NCI-H748 (cell line): ENCODE data around the gene MEGF6.

Experiments
- DNase-seq: peaks from one replicate; lab custom pipeline; 2025; ENCODE audit not compliant: unreplicated experiment; lab: John Stamatoyannopoulos, UW

Gene MEGF6

DNA sequence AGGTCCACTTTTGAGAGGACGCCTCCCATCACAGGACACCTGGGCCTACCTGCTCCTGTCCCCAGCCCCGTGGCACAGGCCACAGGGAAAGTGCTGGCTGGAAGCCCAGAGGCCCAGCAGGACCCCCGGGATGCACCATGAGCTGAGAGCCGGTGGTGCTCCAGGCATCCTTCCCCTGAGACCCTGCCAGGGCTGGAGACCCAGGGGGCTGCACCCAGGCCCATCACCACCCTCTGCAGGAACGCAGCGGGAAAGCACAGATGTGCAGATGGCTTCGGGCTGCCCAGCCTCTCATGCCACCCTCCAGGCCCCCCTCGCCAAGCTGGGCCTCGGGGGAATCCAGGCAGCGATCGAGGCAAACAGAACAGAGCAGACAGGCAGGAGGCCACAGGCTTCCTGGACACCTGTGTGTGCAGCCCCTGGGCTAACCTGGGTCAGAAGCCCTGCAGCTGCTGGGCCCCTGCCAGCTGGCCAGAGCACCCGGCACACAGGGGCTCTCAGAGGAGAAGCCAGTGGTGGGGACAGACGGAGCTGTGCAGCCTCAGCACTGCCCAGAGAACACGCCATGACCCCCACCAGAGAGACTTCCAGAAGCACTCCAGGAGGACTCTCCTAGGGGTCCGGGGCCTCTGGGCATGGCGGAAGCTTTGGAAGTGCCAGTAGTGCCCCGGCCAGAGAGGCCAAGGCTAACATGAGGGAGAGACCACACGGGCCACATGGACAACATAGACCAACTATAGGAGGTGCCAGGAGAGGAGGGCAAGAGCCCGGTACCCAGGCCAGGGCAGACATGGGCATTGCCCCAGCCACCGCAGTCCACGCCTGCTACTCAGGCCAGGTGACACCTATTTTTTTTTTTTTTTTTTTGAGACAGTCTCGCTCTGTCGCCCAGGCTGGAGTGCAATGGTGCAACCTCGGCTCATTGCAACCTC is 85.5 kb downstream of the MEGF6 start:
- no peak for DNase-seq

DNA sequence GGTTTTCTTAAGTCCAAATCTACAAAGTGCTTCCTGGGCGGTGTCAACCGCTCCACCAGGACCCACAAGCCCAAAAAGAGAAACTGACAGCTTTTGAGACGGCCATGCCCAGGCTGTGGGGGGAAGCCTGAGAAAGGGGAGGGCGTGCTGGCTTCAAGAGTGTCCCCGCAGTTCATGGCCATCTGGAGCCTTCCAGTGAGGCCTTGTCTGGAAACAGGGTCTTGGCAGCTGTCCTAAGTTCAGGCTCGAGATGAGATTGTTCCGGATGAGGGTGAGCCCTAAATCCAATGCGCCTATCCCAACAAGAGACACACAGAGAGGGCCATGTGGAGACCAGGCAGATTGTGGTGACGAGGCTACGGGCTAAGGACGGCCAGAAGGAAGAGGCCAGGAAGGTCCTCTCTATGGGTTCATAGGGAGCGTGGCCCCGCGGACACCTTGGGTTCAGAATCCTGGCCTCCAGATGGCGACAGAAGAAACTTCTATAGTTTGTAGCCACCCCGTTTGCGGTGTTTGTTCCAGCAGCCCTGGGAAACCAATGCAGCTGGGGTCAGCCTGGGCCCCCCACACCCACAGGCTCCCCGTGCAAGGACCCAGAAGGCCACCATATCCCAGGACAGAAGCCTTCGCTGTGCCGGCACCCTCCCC is 86.6 kb downstream of the MEGF6 start:
- DNase-seq: no peak

DNA sequence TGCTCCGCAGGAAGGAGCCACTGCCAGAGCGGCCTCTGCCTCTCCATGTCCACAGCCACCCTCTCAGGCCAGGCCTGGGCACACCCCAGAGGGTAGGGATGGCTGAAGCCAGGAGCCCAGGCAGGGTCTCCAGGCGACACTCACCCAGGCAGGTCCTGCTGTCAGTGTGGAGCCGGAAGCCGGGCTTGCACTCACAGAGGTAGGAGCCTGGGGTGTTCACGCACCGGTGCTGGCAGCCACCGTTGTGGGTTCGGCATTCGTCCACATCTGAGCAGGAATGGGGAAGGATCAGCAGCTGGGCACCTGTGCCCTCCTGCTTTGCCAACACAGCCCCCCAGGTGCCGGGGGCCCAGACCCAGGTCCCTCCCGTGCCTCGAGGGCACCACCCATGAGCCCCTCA is 87.3 kb downstream of the MEGF6 start:
- no peak for DNase-seq

DNA sequence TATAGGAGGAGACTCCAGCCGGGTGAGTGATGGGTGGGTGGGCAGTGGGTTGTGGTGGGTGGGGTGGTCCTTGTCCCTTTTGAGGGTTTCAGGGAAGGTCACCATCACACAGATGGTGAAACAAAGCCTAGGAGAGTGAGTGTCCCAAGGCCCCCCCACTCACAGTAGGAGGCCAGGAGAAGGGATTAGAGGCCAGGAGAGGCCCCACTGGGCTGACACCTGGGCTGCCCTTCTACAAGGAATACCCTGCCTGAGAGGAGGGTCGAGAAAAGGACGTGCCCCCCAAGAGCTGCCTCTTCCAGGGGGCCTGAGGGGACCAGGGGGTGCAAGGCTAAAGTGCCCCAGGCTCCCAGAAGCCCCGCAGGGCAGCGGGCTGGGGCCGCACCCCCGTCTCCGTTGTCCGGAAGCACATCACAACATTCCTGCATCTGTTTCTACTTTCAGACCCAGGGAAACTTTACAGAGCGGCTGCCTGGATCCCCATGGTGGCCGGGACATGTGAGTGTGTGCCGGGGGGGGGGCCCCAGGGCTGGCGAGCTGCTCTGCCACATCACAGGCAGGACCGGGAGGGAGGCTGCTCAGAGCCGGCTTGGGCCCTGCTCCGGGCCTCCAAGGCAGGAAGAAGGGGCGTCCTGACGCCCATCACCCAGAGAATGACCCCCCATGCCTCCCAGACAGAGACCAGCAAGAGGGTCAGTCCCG is 88.6 kb downstream of the MEGF6 start:
- DNase-seq: no peak

DNA sequence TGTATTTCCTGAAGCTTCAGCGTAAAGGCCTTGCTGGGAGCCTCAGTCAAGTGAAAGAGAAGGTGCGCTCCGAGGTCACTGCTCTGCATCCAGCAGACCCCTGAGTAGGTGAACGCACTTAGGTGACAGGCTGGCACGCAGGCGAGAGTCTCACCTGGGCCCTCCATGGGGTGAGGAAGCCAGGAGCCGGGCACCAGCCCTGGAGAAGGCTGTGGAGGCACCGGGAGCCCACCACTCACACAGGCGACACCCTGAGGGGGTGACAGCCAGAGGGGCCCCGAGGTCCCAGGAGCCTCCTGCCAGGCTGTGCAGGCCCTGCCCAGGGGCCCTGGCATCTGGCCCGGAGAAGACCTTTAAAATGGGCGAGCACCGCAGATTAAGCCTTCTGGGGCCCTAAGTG is 89.2 kb downstream of the MEGF6 start:
- no peak for DNase-seq

DNA sequence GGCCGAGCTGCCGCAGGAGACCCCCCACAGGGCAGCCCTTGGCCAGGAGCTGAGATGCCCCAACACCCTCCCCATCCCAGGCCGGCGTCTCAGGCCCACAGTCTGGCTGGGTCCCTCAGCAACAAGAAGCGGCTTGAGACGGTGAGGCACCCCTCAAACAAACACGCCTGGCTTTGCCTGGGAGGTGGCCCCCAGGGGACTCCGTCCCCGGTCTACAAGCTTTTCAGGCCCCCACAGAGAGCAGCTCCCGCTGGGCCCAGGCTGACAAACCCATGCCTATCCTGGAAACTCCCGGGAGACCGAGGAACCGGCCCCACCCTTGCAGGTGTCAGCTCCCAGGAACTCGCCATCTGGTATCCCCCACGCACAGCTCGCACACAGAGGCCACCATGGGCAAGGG is 89.9 kb downstream of the MEGF6 start:
- DNase-seq: no peak

DNA sequence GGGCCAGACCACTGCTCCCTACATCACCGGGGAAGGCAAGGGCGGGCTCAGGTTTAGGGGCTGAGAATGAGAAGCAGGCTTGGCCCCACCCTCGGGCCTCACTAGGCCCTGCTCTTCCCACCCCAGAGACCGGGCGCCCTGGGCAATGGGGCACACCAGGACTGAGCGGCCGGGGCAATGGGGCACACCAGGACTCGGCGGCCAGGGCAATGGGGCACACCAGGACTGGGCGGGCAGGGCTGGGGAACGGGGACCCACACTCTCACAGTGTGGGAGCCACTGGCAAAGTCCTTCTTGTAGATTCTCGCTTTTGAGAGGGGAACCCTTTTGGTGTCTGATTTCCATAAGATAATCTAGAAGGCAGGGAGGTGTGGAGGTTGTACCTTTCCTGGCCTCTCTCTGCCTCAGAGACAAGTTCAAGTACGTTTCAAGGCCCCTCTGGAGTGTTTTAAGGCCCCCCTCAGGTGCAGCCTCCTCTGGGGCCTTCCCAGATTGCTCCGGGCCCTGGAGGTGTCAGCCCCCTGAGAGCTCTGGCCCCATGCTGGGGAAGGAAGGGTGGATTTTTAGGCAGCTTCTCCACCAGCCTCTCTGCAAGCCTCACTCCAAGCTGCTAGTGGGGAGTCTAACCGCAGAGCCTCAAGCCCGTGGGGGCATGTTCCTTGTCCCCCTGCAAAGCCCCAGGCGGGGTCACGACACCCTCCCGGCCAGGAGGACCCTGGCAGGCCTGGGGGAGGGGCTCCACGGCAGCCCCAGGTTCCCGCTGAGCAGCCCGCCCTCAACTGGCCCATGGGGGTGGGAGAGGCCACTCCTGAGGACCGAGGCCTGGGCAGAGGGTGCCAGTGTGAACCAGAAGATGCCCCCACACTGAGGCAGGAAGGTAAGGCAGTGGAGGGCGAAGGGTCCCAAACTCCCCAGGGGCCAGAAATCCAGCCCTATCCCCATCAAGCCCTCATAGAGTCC is 90.6 kb downstream of the MEGF6 start:
- DNase-seq: no peak

DNA sequence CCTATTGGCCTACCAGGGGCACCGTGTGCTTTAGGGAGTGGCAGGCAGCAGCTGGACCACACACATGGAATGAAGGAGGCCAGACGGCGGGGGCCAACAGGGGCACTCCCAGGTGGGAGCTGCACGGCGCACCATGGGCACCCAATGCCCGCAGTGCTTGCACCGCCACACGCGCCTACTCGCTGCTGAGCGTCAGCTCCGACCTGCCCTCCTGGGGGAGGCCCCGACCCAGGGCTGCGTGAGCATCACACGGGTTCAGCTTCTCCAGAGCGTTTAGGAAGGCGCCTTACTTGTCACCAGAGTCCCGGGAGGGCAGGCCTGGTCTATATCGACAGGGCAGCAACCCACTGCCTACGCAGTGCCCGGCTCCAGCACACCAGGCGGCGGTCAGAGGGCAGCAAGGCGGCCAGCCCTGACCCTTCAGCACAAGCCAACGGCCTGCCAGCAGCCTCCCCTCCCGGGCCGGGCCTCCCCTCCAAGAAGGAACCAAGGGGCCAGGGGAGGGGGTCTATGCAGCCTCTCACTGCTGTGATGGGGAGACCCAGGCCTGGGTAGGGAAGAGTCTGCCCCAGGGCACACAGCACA is 91.9 kb downstream of the MEGF6 start:
- no peak for DNase-seq

DNA sequence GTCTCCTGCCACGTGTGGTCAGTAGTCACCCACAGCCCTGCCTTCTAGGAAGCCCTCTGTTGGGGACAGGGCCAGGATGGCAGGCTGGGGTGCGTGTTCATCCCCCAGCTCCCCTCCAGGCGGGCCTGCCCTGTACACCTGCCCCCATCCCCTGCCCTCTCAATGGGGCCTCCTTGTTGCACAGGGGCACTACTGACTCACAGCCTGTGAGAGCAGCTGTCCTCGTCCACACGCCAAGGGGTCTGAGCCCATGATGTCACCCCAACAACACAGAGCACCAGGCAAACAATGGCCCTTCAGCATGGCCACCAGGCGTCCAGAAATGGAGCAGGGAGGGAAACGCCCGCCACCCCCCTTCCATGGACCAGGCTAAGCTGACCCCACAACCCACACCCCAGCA is 92.6 kb downstream of the MEGF6 start:
- DNase-seq: no peak

DNA sequence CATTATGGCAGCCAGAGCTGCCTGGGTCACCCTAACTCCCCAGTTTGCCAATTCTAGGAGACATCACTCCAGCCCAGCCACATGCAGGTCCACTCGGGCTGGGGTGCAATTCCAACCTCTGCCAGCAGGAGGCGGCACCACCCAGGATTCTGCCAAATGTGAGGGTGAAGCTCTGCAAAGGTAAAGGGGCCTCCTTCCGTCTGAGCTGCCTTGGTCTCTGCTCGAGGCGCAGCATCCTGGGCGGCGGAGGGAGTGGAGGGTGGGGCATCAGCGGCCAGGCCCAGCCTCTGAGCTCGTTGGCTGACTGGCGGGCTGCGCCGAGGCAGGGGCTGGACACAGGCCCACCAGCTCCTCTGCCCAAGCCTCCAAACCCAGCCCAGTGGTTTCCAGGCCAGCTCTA is 93.1 kb downstream of the MEGF6 start:
- DNase-seq: no peak

DNA sequence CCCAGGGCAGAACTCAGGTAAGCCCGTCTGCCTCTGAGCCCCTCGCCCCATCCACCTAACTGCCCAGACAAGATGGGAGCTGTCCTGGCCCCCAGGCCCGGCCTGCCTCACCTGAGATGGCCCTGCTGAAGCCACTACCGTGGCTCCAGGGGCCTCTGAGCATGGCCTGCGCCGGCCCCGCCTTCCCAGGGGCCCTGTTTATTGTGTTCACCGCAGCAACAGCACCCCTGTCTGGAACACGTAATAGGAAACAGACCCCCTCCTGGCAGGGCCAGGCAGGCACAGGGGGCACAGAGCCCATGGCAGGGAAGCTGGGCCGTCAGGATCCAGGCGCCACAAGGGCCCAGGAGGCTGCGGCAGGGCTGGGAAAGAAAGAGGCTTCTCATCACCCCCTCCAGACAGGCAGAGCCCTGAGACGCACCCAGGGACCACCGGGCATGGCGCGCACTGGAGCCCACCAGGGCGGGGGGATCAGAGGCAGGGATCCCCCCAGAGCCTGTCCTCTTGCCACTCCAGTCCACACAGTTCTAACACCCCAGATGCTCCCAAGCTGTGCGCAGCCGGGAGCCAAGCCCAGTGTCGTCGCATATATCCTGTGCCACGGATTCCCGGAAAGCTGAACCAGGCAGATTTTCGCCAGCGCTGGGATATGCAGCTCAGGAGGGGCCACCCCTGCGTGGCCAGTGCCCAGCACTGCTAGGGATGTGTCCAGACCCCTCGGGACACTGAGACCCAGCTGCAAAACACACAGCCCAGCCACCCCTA is 94.2 kb downstream of the MEGF6 start:
- DNase-seq: no peak

DNA sequence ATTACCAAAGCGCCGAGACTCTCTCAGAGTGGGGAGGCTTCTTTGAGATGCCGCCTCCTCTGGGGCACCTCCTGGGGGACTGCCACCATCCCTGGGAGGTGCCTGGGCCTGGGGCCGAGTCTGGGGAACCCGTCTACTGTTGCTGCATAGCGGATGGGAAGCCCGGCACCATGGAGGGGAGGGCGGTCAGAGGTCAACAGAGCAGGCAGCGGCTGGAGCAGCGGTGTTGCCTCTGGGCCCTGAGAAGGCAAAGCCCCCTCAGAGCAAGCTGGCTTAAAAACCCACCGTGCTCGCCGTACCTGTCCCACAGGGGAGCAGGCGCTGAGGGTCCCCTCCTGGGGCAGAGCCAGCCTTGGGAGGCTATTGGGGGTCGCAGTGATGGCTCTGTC is 94.8 kb downstream of the MEGF6 start:
- no peak for DNase-seq

DNA sequence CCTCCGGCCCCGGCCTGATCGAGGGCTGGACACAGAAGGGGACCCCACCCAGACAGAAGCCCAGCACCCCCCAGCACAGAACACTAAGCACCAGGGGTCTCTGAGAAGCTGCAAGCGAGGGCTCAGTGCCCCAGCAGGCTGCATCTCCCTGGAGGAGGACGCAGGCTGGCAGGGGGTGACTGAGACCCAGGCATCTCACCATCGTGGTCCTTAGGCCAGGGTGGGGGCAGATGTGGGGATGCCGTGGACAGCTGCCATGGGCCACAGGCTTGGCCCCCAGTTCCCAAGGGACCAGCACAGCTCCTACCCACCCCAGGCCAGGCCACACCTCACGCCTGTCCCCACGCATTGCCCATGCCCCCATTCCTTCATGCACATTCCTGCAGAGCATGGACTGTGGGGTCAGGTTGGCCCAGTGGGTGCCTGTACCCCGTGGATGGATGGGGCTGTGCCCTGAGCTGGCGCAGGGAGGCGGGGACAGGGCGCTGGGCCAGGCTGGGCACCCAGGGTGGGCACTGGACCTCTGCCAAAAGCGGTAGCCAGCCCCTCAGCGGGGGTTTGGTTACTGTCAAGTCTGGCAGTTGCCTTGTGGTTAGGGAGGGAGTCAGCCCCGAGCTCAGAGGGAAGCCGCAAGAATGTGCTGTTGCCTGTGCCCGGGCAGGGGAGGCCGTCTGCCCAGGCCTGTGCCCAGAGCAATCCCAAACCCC is 95.4 kb downstream of the MEGF6 start:
- DNase-seq: no peak

DNA sequence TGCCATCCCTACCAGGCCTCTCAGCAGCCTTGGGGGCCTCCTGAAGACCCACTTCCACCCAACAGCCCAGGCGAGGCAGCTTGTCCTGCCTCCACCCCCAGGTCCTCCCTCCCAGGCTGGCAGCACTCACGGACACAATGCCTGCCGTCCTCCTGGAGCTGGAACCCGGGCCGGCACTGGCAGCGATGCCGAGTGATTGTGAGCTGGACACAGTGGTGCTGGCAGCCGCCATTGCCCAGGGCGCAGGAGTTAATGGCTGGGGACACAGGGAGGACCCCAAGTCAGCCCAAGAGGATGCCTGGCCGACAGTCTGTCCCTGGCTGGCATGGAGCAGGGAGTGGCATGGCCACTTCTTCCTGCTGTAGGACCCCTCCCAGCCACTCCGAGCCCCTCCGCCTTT is 96.0 kb downstream of the MEGF6 start:
- DNase-seq: no peak

DNA sequence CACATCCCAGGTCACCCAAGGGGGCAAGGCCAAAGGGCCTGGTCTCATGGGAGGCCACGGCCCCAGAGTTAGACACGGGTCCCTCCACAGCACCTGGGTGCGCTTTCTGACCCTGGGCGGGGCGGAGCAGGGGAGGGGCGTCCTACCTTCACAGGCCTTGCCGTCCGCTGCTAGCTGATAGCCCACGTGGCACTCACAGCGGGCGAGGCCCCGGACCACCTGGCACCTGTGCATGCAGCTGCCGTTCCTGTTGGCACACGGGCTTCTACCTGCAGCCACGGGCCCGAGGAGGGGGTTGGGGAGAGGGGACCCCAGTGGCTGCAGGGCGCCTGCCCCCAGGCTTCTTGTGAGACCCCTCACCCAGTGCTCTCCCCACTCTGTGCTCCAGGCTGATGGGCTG is 96.9 kb downstream of the MEGF6 start:
- peak; percentile 9 for DNase-seq

DNA sequence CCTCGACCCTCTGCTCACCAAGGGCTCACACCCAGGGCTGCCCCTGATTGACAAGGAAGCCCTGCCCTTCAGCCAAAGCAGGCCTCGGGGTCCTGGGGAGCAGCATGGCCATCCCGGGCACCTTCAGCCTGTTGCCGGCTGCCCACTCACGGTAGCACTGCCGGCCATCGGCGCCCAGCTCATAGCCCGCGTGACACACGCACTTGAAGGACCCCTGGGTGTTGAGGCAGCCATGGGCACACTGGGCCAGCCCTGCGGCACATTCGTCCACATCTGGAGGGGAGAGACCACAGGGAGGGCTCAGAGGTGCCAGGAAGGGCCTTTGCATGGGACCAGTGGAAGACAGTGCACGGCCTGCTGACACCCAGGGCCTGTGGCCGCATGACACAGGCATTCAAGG is 99.5 kb downstream of the MEGF6 start:
- DNase-seq: no peak

DNA sequence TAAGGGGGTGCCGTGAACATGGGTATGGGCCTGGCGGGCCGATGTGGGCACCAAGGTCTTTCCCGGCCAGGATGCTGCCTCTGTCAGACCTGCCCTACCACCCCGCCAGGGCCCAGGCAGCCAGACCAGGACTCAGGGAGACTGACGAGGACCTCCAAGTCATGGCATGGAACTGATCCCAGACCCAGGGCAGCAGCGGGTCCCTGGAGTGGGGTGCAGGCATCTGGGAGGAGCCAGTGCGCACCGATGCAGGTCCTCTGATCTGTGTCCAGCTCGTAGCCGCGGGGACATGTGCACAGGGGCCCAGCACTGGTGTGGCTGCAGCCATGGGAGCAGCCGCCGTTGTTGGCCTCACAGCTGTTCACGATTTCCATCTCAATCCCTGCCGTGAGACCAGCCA is 100.0 kb downstream of the MEGF6 start:
- no peak for DNase-seq

DNA sequence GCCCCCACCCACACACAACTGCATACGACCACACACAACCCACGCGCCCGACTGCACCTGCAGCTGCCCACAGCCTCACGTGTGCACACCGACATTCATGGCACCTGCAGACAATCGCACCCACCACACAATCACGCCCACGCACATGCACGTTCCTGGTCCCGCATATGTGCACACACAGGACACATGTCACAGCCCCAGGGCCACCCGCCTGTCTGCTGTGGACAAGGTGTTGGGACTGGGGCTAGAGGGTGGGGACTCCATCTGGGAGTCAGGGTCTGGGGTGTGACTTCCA is 100.4 kb downstream of the MEGF6 start:
- DNase-seq: no peak
